Mesenchymal stem cell (in vitro differentiated cells and primary cell): Measurements from ENCODE around the gene SPHKAP.

Source experiments
- DNase-seq: peaks from one replicate; pipeline ENCODE4 v3.0.0-alpha.2; 2013
- H2AFZ ChIP-seq: one replicate; pipeline ENCODE4 v1.6.1; 2013; ENCODE audit warnings: low read depth, mild to moderate bottlenecking, control low read depth, inconsistent platforms, low read length, moderate library complexity
- H2AK5ac ChIP-seq: 2 replicates; pipeline ENCODE4 v1.6.1; 2013; ENCODE audit warnings: low read length, moderate library complexity, mild to moderate bottlenecking, inconsistent platforms; ENCODE audit not compliant: severe bottlenecking
- H2BK120ac ChIP-seq: one replicate; pipeline ENCODE4 v1.6.1; 2013; ENCODE audit warnings: low read depth, mild to moderate bottlenecking, inconsistent platforms, low read length, moderate library complexity
- H2BK12ac ChIP-seq, 2 experiments: one replicate each; pipeline ENCODE4 v1.6.1; 2013; ENCODE audit warnings: inconsistent platforms in 2 of 2, low read length in 2 of 2, mild to moderate bottlenecking in 2 of 2, moderate library complexity in 2 of 2, control low read depth in 1 of 2
- H2BK15ac ChIP-seq: one replicate; pipeline ENCODE4 v1.6.1; 2013; ENCODE audit warnings: mild to moderate bottlenecking, low read depth, inconsistent platforms; ENCODE audit not compliant: poor library complexity, severe bottlenecking
- H2BK5ac ChIP-seq: 2 replicates; pipeline ENCODE4 v1.6.1; 2013; ENCODE audit warnings: low read depth, mild to moderate bottlenecking, low read length, control low read depth, inconsistent platforms; ENCODE audit not compliant: poor library complexity, severe bottlenecking
- H3K14ac ChIP-seq, 2 experiments: one replicate each; pipeline ENCODE4 v1.6.1; 2013; ENCODE audit warnings: inconsistent platforms in 2 of 2, low read length in 2 of 2, control low read depth in 1 of 2, mild to moderate bottlenecking in 1 of 2, moderate library complexity in 1 of 2
- H3K18ac ChIP-seq, 2 experiments: one replicate each; pipeline ENCODE4 v1.6.1; 2013; ENCODE audit warnings: inconsistent platforms in 2 of 2, low read length in 2 of 2, control low read depth in 1 of 2, low read depth in 1 of 2, mild to moderate bottlenecking in 1 of 2
- H3K23ac ChIP-seq, 2 experiments: one replicate each; pipeline ENCODE4 v1.6.1; 2013; ENCODE audit warnings: inconsistent platforms in 2 of 2, low read length in 2 of 2, mild to moderate bottlenecking in 2 of 2, moderate library complexity in 2 of 2, control low read depth in 1 of 2
- H3K27ac ChIP-seq: 2 replicates; pipeline ENCODE4 v1.5.1; 2013; ENCODE audit warnings: mild to moderate bottlenecking, moderate library complexity, low read length, control low read depth, inconsistent platforms; ENCODE audit not compliant: poor library complexity, severe bottlenecking
- H3K27me3 ChIP-seq, 2 experiments: 2 replicates each; pipeline versions ENCODE4 v1.6.1 to v1.7.0; 2013; ENCODE audit warnings: low read length in 2 of 2, mild to moderate bottlenecking in 2 of 2, moderate library complexity in 2 of 2, control low read depth in 1 of 2, inconsistent platforms in 1 of 2; ENCODE audit not compliant: control insufficient read depth in 1 of 2, insufficient read depth in 1 of 2
- H3K36me3 ChIP-seq, 2 experiments: 2 replicates each; pipeline versions ENCODE4 v1.6.1 to v1.7.0; 2013; ENCODE audit warnings: low read length in 2 of 2, control low read depth in 1 of 2, inconsistent platforms in 1 of 2, low read depth in 1 of 2, mild to moderate bottlenecking in 1 of 2; ENCODE audit not compliant: insufficient read depth in 2 of 2, control insufficient read depth in 1 of 2
- H3K4ac ChIP-seq, 2 experiments: one replicate each; pipeline ENCODE4 v1.6.1; 2013; ENCODE audit warnings: inconsistent platforms in 2 of 2, low read length in 2 of 2, mild to moderate bottlenecking in 2 of 2, moderate library complexity in 2 of 2, control low read depth in 1 of 2, low read depth in 1 of 2
- H3K4me1 ChIP-seq: 2 replicates; pipeline ENCODE4 v1.6.1; 2013; ENCODE audit warnings: low read depth, low read length, control low read depth; ENCODE audit not compliant: control insufficient read depth, insufficient read depth
- H3K4me2 ChIP-seq: 2 replicates; pipeline ENCODE4 v1.6.1; 2013; ENCODE audit warnings: low read length, mild to moderate bottlenecking, inconsistent platforms; ENCODE audit not compliant: poor library complexity, severe bottlenecking
- H3K4me3 ChIP-seq, 2 experiments: 2 replicates each; pipeline versions ENCODE4 v1.5.1 to v1.7.0; 2013; ENCODE audit warnings: low read length in 2 of 2, mild to moderate bottlenecking in 2 of 2, control low read depth in 1 of 2, low read depth in 1 of 2; ENCODE audit not compliant: insufficient read depth in 1 of 2
- H3K79me1 ChIP-seq: replicated peaks from 2 replicates; pipeline ENCODE4 v1.6.1; 2013; ENCODE audit warnings: mild to moderate bottlenecking, control low read depth, low read length, inconsistent platforms; ENCODE audit not compliant: poor library complexity, severe bottlenecking
- H3K9ac ChIP-seq: 2 replicates; pipeline ENCODE4 v1.7.0; 2013; ENCODE audit warnings: mild to moderate bottlenecking, low read length, moderate library complexity
- H3K9me3 ChIP-seq: 2 replicates; pipeline ENCODE4 v1.7.0; 2013; ENCODE audit warnings: mild to moderate bottlenecking, low read length; ENCODE audit not compliant: control insufficient read depth
- H4K8ac ChIP-seq: one replicate; pipeline ENCODE4 v1.6.1; 2013; ENCODE audit warnings: inconsistent platforms, mild to moderate bottlenecking, low read length, moderate library complexity
- H4K91ac ChIP-seq: one replicate; pipeline ENCODE4 v1.6.1; 2013; ENCODE audit warnings: mild to moderate bottlenecking, low read length, inconsistent platforms
- WGBS: methylation state at CpG from one replicate; pipeline ENCODE4 v1.1.7; 2013; ENCODE audit warnings: mixed read lengths; 5-methylcytosine and 5-hydroxymethylcytosine counted together

Gene SPHKAP

GRCh38 chr2:227996366-227996765 lies 185.1 kb downstream of the SPHKAP start:
- Histone ChIP-seq H3K4ac (no peak overlapping the region), H3K9ac (no peak overlapping the region), H3K4me3 (no peak overlapping the region), H3K23ac (no peak overlapping the region), H3K4me1 (no peaks in the 10 kb centered on the region), H3K79me1 (no peaks in the 10 kb centered on the region), H4K8ac (no peak overlapping the region), H3K14ac (no peak overlapping the region), H4K91ac (no peak overlapping the region), H2AK5ac (no peak overlapping the region), H3K36me3 (no peaks in the 10 kb centered on the region), H2BK12ac (no peak overlapping the region), H3K27ac (no peak overlapping the region), H3K9me3 (no peaks in the 10 kb centered on the region), H3K4me2 (no peak overlapping the region), H2AFZ (no peak overlapping the region), H2BK120ac (no peak overlapping the region), H3K18ac (no peak overlapping the region), H2BK5ac (no peak overlapping the region), H3K27me3 (no peaks in the 10 kb centered on the region), H2BK15ac (no peak overlapping the region)
- WGBS = 42% methylated on average over 3 of the region's 3 CpGs
- DNase-seq = no peak

- Histone ChIP-seq H3K23ac (no peak overlapping the region), H4K91ac (no peak overlapping the region), H3K4me3 (no peak overlapping the region), H3K4ac (no peak overlapping the region), H3K27ac (no peak overlapping the region), H2BK5ac (no peak overlapping the region), H2AK5ac (no peak overlapping the region), H3K18ac (no peak overlapping the region), H2BK12ac (no peak overlapping the region), H2BK15ac (no peak overlapping the region), H2AFZ (no peak overlapping the region), H3K14ac (no peak overlapping the region), H3K9ac (no peak overlapping the region), H4K8ac (no peak overlapping the region), H3K36me3 (no peaks in the 10 kb centered on the region), H3K4me1 (no peaks in the 10 kb centered on the region), H3K4me2 (no peak overlapping the region), H2BK120ac (no peak overlapping the region), H3K27me3 (no peaks in the 10 kb centered on the region), H3K79me1 (no peaks in the 10 kb centered on the region), H3K9me3 (no peaks in the 10 kb centered on the region)
- no peak for DNase-seq
- WGBS = 71% methylated on average over 2 of the region's 4 CpGs
Observed at GRCh38 chr2:227990937-227991336, 190.6 kb downstream of the SPHKAP start.

GRCh38 chr2:227973241-227973640 lies 208.2 kb downstream of the SPHKAP start:
- H3K9ac ChIP-seq = no peak overlapping the region
- 68% methylated on average over 3 of the region's 3 CpGs for whole genome bisulfite sequencing
- H2BK15ac ChIP-seq = no peak overlapping the region
- H2AFZ ChIP-seq = no peak overlapping the region
- H3K23ac ChIP-seq = no peak overlapping the region
- H3K18ac ChIP-seq = no peak overlapping the region
- no peak overlapping the region for H4K91ac ChIP-seq
- H3K27ac ChIP-seq = no peak overlapping the region
- no peak overlapping the region for H3K4ac ChIP-seq
- no peak overlapping the region for H3K4me3 ChIP-seq
- no peak overlapping the region for H2BK120ac ChIP-seq
- H3K79me1 ChIP-seq = no peaks in the 10 kb centered on the region
- H3K14ac ChIP-seq = no peak overlapping the region
- H4K8ac ChIP-seq = no peak overlapping the region
- no peaks in the 10 kb centered on the region for H3K36me3 ChIP-seq
- no peaks in the 10 kb centered on the region for H3K4me1 ChIP-seq
- no peak overlapping the region for H2BK5ac ChIP-seq
- no peaks in the 10 kb centered on the region for H3K27me3 ChIP-seq
- H3K9me3 ChIP-seq = no peaks in the 10 kb centered on the region
- no peak overlapping the region for H2AK5ac ChIP-seq
- DNase-seq = no peak
- no peak overlapping the region for H2BK12ac ChIP-seq
- H3K4me2 ChIP-seq = no peak overlapping the region

GRCh38 chr2:227971619-227972230 lies 209.8 kb downstream of the SPHKAP start:
- H3K4ac ChIP-seq = no peak overlapping the region
- H2BK120ac ChIP-seq = no peak overlapping the region
- H4K8ac ChIP-seq = no peak overlapping the region
- no peak overlapping the region for H2BK12ac ChIP-seq
- H2BK15ac ChIP-seq = no peak overlapping the region
- H3K4me1 ChIP-seq = no peaks in the 10 kb centered on the region
- WGBS = 88% methylated on average over 7 of the region's 7 CpGs
- H3K36me3 ChIP-seq = no peaks in the 10 kb centered on the region
- no peak overlapping the region for H2AFZ ChIP-seq
- no peak overlapping the region for H3K4me3 ChIP-seq
- DNase-seq = no peak
- H3K27ac ChIP-seq = no peak overlapping the region
- no peak overlapping the region for H3K9ac ChIP-seq
- H3K23ac ChIP-seq = no peak overlapping the region
- H3K9me3 ChIP-seq = no peaks in the 10 kb centered on the region
- H3K14ac ChIP-seq = no peak overlapping the region
- no peak overlapping the region for H2AK5ac ChIP-seq
- no peak overlapping the region for H4K91ac ChIP-seq
- no peak overlapping the region for H2BK5ac ChIP-seq
- H3K4me2 ChIP-seq = no peak overlapping the region
- no peak overlapping the region for H3K18ac ChIP-seq
- no peaks in the 10 kb centered on the region for H3K27me3 ChIP-seq
- H3K79me1 ChIP-seq = no peaks in the 10 kb centered on the region
